SU-DHL-6 (cell line): ENCODE results near the gene S100A7A.

Source experiments
- EZH2phosphoT487 ChIP-seq: fragments of 200-600 bp; sonication (generic), shearing (Covaris generic); conservative IDR thresholded peaks from 2 replicates; pipeline ENCODE4 v1.6.1; 2018; ENCODE audit warnings: mild to moderate bottlenecking, antibody characterized with exemption, low read length, moderate library complexity, mixed read lengths
- TF ChIP-seq, protein P1 (sequence below): fragments of 200-600 bp; sonication (generic); IDR thresholded peaks from one replicate; pipeline ENCODE4 v1.5.1; 2017; ENCODE audit warnings: antibody characterized with exemption, mild to moderate bottlenecking, low read length, moderate library complexity; ENCODE audit not compliant: insufficient read depth, poor library complexity, severe bottlenecking

DNA sequence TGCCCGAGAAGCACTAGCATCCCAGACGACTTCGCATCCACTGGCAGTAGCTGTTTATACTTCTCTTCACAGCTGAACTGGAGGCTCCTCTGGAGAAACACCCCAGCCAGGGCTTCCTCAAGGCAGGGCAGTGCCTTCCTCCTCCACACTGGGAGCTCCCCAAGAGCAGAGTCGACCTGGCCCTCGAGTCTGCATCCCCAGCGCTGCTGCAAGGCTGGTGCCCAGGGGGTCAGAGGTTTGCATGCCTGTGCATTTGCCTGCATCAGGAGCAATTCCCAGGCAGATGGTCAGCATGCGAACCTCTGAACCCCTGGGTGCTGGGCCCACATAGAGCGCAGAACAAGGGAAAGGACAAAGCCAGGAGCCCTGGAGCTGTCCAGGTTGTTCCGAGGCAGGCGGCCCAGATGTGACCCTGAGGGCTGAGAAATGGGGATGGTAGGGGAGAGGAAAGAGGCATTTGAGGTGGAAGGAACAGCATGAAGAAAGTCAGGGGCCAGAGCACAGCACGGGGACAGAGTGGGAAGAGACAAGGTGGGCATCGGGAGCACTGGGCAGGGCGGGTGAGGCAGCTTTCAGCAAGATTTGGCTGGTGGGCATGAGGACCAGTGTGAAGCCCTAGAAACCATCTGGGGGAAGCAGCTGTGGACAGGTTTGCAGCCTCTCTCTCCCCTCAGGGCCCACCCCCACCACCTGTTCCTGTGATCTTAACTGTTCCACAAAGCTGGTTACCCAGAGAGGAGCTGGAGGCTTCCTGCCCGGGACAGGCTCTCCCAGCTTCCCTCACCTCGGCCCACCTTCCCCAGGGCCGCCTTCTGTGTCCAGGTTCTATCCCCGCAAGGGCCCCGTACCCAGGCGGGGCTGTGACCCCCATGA is 19.0 kb upstream of the S100A7A start:
- TF ChIP-seq, protein P1, sequence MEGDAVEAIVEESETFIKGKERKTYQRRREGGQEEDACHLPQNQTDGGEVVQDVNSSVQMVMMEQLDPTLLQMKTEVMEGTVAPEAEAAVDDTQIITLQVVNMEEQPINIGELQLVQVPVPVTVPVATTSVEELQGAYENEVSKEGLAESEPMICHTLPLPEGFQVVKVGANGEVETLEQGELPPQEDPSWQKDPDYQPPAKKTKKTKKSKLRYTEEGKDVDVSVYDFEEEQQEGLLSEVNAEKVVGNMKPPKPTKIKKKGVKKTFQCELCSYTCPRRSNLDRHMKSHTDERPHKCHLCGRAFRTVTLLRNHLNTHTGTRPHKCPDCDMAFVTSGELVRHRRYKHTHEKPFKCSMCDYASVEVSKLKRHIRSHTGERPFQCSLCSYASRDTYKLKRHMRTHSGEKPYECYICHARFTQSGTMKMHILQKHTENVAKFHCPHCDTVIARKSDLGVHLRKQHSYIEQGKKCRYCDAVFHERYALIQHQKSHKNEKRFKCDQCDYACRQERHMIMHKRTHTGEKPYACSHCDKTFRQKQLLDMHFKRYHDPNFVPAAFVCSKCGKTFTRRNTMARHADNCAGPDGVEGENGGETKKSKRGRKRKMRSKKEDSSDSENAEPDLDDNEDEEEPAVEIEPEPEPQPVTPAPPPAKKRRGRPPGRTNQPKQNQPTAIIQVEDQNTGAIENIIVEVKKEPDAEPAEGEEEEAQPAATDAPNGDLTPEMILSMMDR = no peak
- no peak for TF ChIP-seq EZH2phosphoT487
